Left forelimb (tissue), 1 donor: Measurements from ENCODE around the gene GNA14.
"Not testable (repeated sequence)": the region's sequence is repeated elsewhere in the genome, so short reads cannot be mapped to it uniquely, and the experiment has no call there.

Source experiments
- DNase-seq: peaks from one replicate; pipeline ENCODE4 v3.0.0-alpha.2; 2018; ENCODE audit warnings: low spot score

The GNA14 gene

GRCh38 chr9:77489405-77490163 is 158.5 kb downstream of the GNA14 start:
- not testable (repeated sequence) for DNase-seq

GRCh38 chr9:77488439-77489126 is 159.5 kb downstream of the GNA14 start:
- no peak for DNase-seq

GRCh38 chr9:77486968-77487367 is 161.2 kb downstream of the GNA14 start:
- DNase-seq, result no peak

GRCh38 chr9:77486463-77486862 is 161.7 kb downstream of the GNA14 start:
- no peak for DNase-seq

GRCh38 chr9:77475641-77476473 is 172.3 kb downstream of the GNA14 start:
- no peak for DNase-seq

- no peak for DNase-seq
These were observed 173.2 kb downstream of the GNA14 start for GRCh38 chr9:77474936-77475335.

GRCh38 chr9:77472646-77473045 is 175.5 kb downstream of the GNA14 start:
- no peak for DNase-seq

- no peak for DNase-seq
These were observed 176.6 kb downstream of the GNA14 start for GRCh38 chr9:77471572-77471971.

- no peak for DNase-seq
These were observed 178.4 kb downstream of the GNA14 start for GRCh38 chr9:77469515-77470231.

- no peak for DNase-seq
These were observed 183.5 kb downstream of the GNA14 start for GRCh38 chr9:77464661-77465060.

- DNase-seq, result no peak
These were observed 185.0 kb downstream of the GNA14 start for GRCh38 chr9:77463151-77463550.

GRCh38 chr9:77462066-77462465 is 186.1 kb downstream of the GNA14 start:
- no peak for DNase-seq

- DNase-seq, result no peak
These were observed 187.2 kb downstream of the GNA14 start for GRCh38 chr9:77460938-77461337.

- DNase-seq, result no peak
These were observed 190.1 kb downstream of the GNA14 start for GRCh38 chr9:77457916-77458592.

GRCh38 chr9:77456829-77457437 is 191.2 kb downstream of the GNA14 start:
- DNase-seq, result peak; percentile 79

GRCh38 chr9:77455312-77455927 is 192.7 kb downstream of the GNA14 start:
- DNase-seq, result no peak

- no peak for DNase-seq
These were observed 193.5 kb downstream of the GNA14 start for GRCh38 chr9:77454663-77455062.

- DNase-seq, result no peak
These were observed 194.1 kb downstream of the GNA14 start for GRCh38 chr9:77453825-77454647.

GRCh38 chr9:77451507-77451906 is 196.6 kb downstream of the GNA14 start:
- DNase-seq, result no peak

- no peak for DNase-seq
These were observed 198.0 kb downstream of the GNA14 start for GRCh38 chr9:77450085-77450475.
